HEK293T (cell line): ENCODE results near the gene PRKCB.
"Not testable (repeated sequence)": the region's sequence is repeated elsewhere in the genome, so short reads cannot be mapped to it uniquely, and the experiment has no call there.

Experiments used
- CTCF ChIA-PET: fragments of 350-600 bp; formaldehyde crosslinking; extraction: SDS; loops from one replicate; lab custom pipeline; 2021; ENCODE audit warnings: antibody characterized with exemption, inconsistent platforms; lab: Yijun Ruan, JAX
- POLR2A ChIA-PET: fragments of 350-600 bp; formaldehyde crosslinking; extraction: SDS; loops from one replicate; lab custom pipeline; 2020; ENCODE audit warnings: antibody characterized with exemption, inconsistent platforms; lab: Yijun Ruan, JAX
- DNase-seq: peaks from one replicate; pipeline ENCODE4 v3.0.0; 2012; ENCODE audit warnings: mixed read lengths; ENCODE audit errors: extremely low spot score
- ARNT ChIP-seq: fragments of 450-650 bp; IDR thresholded peaks from 2 replicates; pipeline ENCODE4 v1.6.1; 2017; ENCODE audit warnings: mild to moderate bottlenecking
- BHLHE40 ChIP-seq: fragments of 450-650 bp; IDR thresholded peaks from 2 replicates; pipeline ENCODE4 v1.6.1; 2016; ENCODE audit warnings: mild to moderate bottlenecking, moderate library complexity, borderline replicate concordance
- CTBP1 ChIP-seq: fragments of 450-650 bp; IDR thresholded peaks from 2 replicates; pipeline ENCODE4 v1.6.1; 2016; ENCODE audit warnings: borderline replicate concordance
- ELF4 ChIP-seq: fragments of 450-650 bp; IDR thresholded peaks from 2 replicates; pipeline ENCODE4 v1.6.1; 2017; ENCODE audit warnings: antibody characterized with exemption
- FOXA1 ChIP-seq: fragments of 450-650 bp; IDR thresholded peaks from 2 replicates; pipeline ENCODE4 v1.6.1; 2016; ENCODE audit warnings: mild to moderate bottlenecking
- FOXK2 ChIP-seq: fragments of 450-650 bp; IDR thresholded peaks from 2 replicates; pipeline ENCODE4 v1.6.1; 2016; ENCODE audit warnings: mild to moderate bottlenecking
- FOXM1 ChIP-seq: fragments of 450-650 bp; IDR thresholded peaks from 2 replicates; pipeline ENCODE4 v1.6.1; 2017; ENCODE audit warnings: mild to moderate bottlenecking, borderline replicate concordance
- HDGF ChIP-seq: fragments of 450-650 bp; IDR thresholded peaks from 2 replicates; pipeline ENCODE4 v1.6.1; 2017; ENCODE audit warnings: antibody characterized with exemption, borderline replicate concordance
- L3MBTL2 ChIP-seq: fragments of 450-650 bp; conservative IDR thresholded peaks from 2 replicates; pipeline ENCODE4 v1.6.1; 2016; ENCODE audit warnings: mild to moderate bottlenecking
- LEF1 ChIP-seq: fragments of 450-650 bp; IDR thresholded peaks from 2 replicates; pipeline ENCODE4 v1.6.1; 2017; ENCODE audit warnings: mild to moderate bottlenecking, borderline replicate concordance
- NFRKB ChIP-seq: fragments of 450-650 bp; IDR thresholded peaks from 2 replicates; pipeline ENCODE4 v1.6.1; 2016; ENCODE audit warnings: mild to moderate bottlenecking, moderate library complexity
- PKNOX1 ChIP-seq: fragments of 450-650 bp; IDR thresholded peaks from 2 replicates; pipeline ENCODE4 v1.6.1; 2016
- SP1 ChIP-seq: fragments of 450-650 bp; IDR thresholded peaks from 2 replicates; pipeline ENCODE4 v1.6.1; 2017
- SUZ12 ChIP-seq: fragments of 450-650 bp; IDR thresholded peaks from 2 replicates; pipeline ENCODE4 v1.6.1; 2016; ENCODE audit warnings: mild to moderate bottlenecking
- TARDBP ChIP-seq: fragments of 450-650 bp; IDR thresholded peaks from 2 replicates; pipeline ENCODE4 v1.6.1; 2016
- ZNF384 ChIP-seq: fragments of 450-650 bp; IDR thresholded peaks from 2 replicates; pipeline ENCODE4 v1.6.1; 2016

Gene PRKCB

GRCh38 chr16:24023621-24024020 is 187.8 kb downstream of the PRKCB start:
- ChIA-PET CTCF (no interaction called here), POLR2A (no interaction called here)
- TF ChIP-seq BHLHE40: no peak
- no peak for TF ChIP-seq ELF4
- no peak for TF ChIP-seq FOXK2
- no peak for TF ChIP-seq PKNOX1
- no peak for TF ChIP-seq FOXA1
- no peak for TF ChIP-seq LEF1
- TF ChIP-seq NFRKB: no peak
- no peak for DNase-seq

- CTCF ChIA-PET: interaction anchor here (0.5 to 1.0 kb wide), 2 partner anchors 9 to 429 kb away, joined by 4 read pairs; partner anchors contain the start of gene NDUFAB1
- TF ChIP-seq ZNF384 (no peak), NFRKB (no peak), ARNT (no peak), TARDBP (no peak), FOXM1 (no peak), FOXK2 (no peak), HDGF (no peak), PKNOX1 (no peak), CTBP1 (no peak), SUZ12 (no peak), SP1 (no peak), LEF1 (no peak), ELF4 (no peak), L3MBTL2 (no peak), BHLHE40 (no peak), FOXA1 (no peak)
These were observed 189.2 kb downstream of the PRKCB start for GRCh38 chr16:24024971-24025370.

GRCh38 chr16:24027466-24027865 is 191.7 kb downstream of the PRKCB start:
- TF ChIP-seq FOXK2: no peak
- TF ChIP-seq ELF4: no peak
- TF ChIP-seq FOXM1: no peak
- ChIA-PET POLR2A (no interaction called here), CTCF (no interaction called here)
- no peak for DNase-seq

More at GRCh38 chr16:24024971-24025370, 189.2 kb downstream of the PRKCB start:
- DNase-seq: no peak
- POLR2A ChIA-PET: no interaction called here

- CTCF ChIA-PET, POLR2A ChIA-PET, DNase-seq: not testable (repeated sequence)
These were observed 194.1 kb downstream of the PRKCB start for GRCh38 chr16:24029841-24030240.

GRCh38 chr16:24035127-24035842 is 199.5 kb downstream of the PRKCB start:
- ChIA-PET CTCF (interaction anchor here (0.6 kb wide), 1 partner anchor 233 kb away, joined by 7 read pairs; no protein-coding TSS in a partner anchor), POLR2A (no interaction called here)
- DNase-seq: no peak
- TF ChIP-seq PKNOX1 (no peak), SP1 (no peak), ZNF384 (no peak), SUZ12 (no peak), CTBP1 (no peak), FOXA1 (no peak), FOXM1 (no peak), NFRKB (no peak), FOXK2 (no peak), TARDBP (no peak), LEF1 (no peak), L3MBTL2 (no peak), BHLHE40 (no peak), ELF4 (no peak), HDGF (no peak), ARNT (no peak)

GRCh38 chr16:24036038-24036543 is 200.3 kb downstream of the PRKCB start:
- TF ChIP-seq HDGF: no peak
- no peak for TF ChIP-seq FOXK2
- TF ChIP-seq FOXA1: no peak
- TF ChIP-seq ELF4: no peak
- ChIA-PET POLR2A (no interaction called here), CTCF (interaction anchor here (0.5 to 0.9 kb wide), 5 partner anchors 232 to 501 kb away, joined by 3 to 4 read pairs (median 4); no protein-coding TSS in a partner anchor)
- DNase-seq: no peak

- CTCF ChIA-PET: interaction anchor here (0.6 to 0.9 kb wide), 4 partner anchors 233 to 501 kb away, joined by 3 to 4 read pairs (median 4); no protein-coding TSS in a partner anchor
- TF ChIP-seq SP1 (no peak), HDGF (no peak), NFRKB (no peak), TARDBP (no peak), PKNOX1 (no peak), FOXA1 (no peak), ARNT (no peak), ELF4 (no peak), SUZ12 (no peak), LEF1 (no peak), BHLHE40 (no peak), FOXM1 (no peak), ZNF384 (no peak), FOXK2 (no peak), L3MBTL2 (no peak), CTBP1 (no peak)
- POLR2A ChIA-PET: no interaction called here
- peak; percentile 78 for DNase-seq
These were observed 200.8 kb downstream of the PRKCB start for GRCh38 chr16:24036614-24037013.
